ENCODE results near the gene ZNF808. TPM values are rescaled to one million over a fixed set of nuclear protein-coding genes. Genes with fewer than 3 reads are reported as not detected.
"Not testable (repeated sequence)": the region's sequence is repeated elsewhere in the genome, so short reads cannot be mapped to it uniquely, and the experiment has no call there.

ZNF808 gene
- total RNA-seq: 30.9 TPM
- long read RNA-seq, partial matches to known transcripts: 0 of 9 reads
- long read RNA-seq, other reads (novel, unspliced or antisense): 3 of 9 reads

GRCh38 chr19:52527134-52527955 is at the start of gene ZNF808:
TSS of gene ZNF808 (plus strand) at chr19:52527668. CDS start at chr19:52543285, 15,617 bp downstream.
- peak; percentile 99 for DNase-seq (ENCODE audit: missing footprints)
- intact Hi-C loops (cut with DNase I): loop anchor here (1.0 to 5.0 kb wide), 2 partner anchors 43 to 210 kb away; partner anchors contain the start of genes ZNF611 and ZNF701
- peak; percentile 98 for ATAC-seq

- intact Hi-C loops (cut with DNase I); ATAC-seq; DNase-seq (ENCODE audit: missing footprints): not testable (repeated sequence)
Observed at GRCh38 chr19:52484111-52484743, 43.2 kb upstream of the ZNF808 start.

DNA sequence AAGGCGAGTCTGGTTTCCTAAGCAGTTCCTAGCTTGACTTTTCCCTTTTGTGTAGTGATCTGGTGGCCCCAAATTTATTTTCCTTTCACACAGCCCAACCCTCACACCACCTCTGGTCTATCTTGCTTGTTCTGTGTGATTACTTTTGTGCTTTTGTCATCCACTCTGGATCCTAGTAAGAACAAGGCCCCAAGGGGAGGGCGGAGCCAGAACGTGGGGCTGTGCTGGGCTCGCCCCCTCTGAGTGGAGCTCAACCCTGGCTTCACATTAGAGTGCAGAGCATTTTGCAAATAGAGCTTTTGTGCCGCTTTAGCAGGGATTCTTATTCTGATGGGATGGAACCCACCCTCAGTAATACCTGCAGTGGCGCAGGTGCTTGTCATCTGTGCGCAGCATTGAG is 42.4 kb upstream of the ZNF808 start:
- not testable (repeated sequence) for ATAC-seq

DNA sequence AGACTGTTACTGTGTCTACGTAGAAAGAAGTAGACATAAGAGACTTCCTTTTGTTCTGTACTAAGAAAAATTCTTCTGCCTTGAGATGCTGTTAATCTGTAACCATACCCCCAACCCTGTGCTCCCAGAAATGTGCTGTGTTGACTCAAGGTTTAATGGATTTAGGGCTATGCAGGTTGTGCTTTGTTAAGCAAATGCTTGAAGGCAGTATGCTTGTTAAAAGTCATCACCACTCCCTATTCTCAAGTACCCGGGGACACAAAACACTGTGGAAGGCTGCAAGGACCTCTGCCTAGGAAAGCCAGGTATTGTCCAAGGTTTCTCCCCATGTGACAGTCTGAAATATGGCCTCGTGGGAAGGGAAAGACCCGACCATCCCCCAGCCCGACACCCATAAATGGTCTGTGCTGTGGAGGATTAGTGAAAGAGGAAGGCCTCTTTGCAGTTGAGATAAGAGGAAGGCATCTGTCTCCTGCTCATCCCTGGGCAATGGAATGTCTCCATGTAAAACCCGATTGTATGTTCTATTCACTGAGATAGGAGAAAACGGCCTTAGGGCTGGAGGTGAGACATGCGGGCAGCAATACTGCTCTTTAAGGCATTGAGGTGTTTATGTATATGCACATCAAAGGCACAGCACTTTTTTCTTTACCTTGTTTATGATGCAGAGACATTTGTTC is 41.8 kb upstream of the ZNF808 start:
- DNase-seq (ENCODE audit: missing footprints); ATAC-seq; intact Hi-C loops (cut with DNase I): not testable (repeated sequence)

More for the DNA sequence above, 42.4 kb upstream of the ZNF808 start:
- DNase-seq (ENCODE audit: missing footprints); intact Hi-C loops (cut with DNase I): not testable (repeated sequence)

DNA sequence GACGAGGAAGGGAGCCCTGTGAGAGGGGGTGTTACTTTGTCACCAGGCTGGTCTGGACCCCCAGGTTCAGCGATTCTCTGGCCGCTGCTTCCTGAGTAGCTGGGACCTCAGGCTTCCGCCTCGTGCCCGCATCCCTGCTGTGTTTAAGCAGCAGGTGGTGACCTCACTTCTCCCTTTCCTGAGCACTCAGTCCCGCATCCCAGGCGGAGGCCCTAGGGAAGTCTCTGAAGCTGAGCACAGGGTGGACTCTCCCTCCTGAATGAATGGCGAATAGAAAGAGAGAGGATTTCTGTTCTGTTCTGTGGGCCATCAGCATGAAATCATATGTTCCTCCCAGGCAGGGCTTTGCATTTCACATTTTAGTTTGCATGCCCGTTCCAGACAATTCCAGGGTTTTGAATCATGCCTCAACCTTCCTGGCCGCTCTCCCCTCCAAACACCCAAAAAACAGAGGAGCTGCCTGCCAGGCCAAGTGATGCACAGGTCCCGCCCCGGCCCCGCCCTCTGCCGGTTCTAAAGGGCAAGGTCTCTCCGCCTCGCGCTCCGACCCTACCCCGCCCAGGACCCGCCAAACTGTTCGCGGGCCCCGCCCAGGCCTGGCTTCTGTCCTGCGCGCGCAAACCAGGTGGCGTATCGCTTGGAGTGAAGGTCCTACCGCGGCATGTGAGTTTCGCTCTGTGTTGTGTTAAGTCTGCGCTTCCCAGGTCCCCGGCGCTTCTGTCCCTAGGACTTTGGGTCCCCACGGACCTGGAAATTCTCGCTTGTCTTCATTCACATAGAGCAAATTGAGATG is 35.1 kb upstream of the ZNF808 start:
- intact Hi-C loops (cut with DNase I): loop anchor here (2.0 kb wide), 1 partner anchor 44 kb away; no protein-coding TSS in a partner anchor
- DNase-seq (ENCODE audit: missing footprints) (no peak), ATAC-seq (peak; percentile 26)

- ATAC-seq: peak; percentile 81
Observed at GRCh38 chr19:52492994-52493470, 34.4 kb upstream of the ZNF808 start.

DNA sequence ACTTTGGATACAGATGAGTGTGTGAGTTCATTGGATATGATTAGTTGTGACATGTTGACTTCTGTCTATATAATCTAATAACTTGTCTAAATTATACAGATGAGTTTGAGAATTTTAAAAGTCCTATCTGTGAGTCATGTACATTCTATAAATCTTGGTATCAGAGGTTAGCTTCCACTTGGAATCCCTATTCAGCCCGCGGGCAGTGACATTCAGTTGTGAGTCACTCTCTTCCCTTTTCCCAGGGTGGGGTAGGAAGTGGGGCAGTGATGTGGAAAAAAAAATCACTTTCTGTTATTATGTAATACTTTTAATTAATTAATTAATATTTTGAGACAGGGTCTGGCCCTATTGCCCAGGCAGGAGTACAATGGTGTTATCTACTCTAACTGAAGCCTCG is 33.0 kb upstream of the ZNF808 start:
- no peak for ATAC-seq
- intact Hi-C loops (cut with DNase I): no loop called here
- DNase-seq (ENCODE audit: missing footprints): no peak

More at GRCh38 chr19:52492994-52493470, 34.4 kb upstream of the ZNF808 start:
- DNase-seq (ENCODE audit: missing footprints): no peak
- intact Hi-C loops (cut with DNase I): loop anchor here (2.0 kb wide), 1 partner anchor 44 kb away; no protein-coding TSS in a partner anchor

DNA sequence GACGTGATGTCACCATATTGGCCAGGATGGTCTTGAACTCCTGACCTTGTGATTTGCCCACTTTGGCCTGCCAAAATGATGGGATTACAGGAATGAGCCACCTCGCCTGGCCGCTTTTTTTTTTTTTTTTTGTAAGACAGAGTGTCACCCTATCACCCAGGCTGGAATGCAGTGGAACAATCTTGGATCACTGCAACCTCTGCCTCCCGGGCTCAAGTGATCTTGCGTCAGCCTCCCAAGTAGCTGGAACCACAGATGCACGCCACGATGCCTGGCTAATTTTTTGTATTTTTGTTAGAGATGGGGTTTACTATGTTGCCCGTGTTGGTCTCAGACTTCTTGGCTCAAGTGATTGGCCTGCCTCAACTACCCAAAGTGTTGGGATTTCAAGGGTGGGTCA is 28.9 kb upstream of the ZNF808 start:
- DNase-seq (ENCODE audit: missing footprints) (no peak), ATAC-seq (no peak)
- intact Hi-C loops (cut with DNase I): no loop called here

- ATAC-seq; DNase-seq (ENCODE audit: missing footprints); intact Hi-C loops (cut with DNase I): not testable (repeated sequence)
Observed at GRCh38 chr19:52500474-52500873, 27.0 kb upstream of the ZNF808 start.

GRCh38 chr19:52500991-52501390 is 26.5 kb upstream of the ZNF808 start:
- ATAC-seq; intact Hi-C loops (cut with DNase I); DNase-seq (ENCODE audit: missing footprints): not testable (repeated sequence)

DNA sequence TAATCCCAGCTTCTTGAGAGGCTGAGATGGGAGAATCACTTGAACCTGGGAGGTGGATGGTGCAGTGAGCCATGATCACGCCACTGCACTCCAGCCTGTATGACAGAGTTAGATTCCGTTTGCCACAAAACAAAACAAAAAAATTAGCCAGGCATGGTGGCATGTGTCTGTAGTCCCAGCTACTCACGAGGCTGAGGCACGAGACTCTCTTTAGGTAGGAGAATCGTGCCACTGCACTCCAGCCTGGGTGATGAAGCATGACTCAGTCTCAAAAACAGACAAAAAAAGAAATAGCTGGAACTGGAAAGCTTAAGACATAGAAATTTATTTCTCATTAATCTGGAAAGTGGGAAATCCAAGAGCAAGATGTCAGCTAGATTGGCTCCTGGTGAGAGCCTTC is 20.2 kb upstream of the ZNF808 start:
- no peak for DNase-seq (ENCODE audit: missing footprints)
- ATAC-seq: no peak
- intact Hi-C loops (cut with DNase I): no loop called here

- DNase-seq (ENCODE audit: missing footprints) (no peak), ATAC-seq (no peak)
- intact Hi-C loops (cut with DNase I): no loop called here
Observed at GRCh38 chr19:52516191-52516590, 11.3 kb upstream of the ZNF808 start.

GRCh38 chr19:52518646-52519045 is 8.8 kb upstream of the ZNF808 start:
- intact Hi-C loops (cut with DNase I): no loop called here
- DNase-seq (ENCODE audit: missing footprints) (no peak), ATAC-seq (no peak)

DNA sequence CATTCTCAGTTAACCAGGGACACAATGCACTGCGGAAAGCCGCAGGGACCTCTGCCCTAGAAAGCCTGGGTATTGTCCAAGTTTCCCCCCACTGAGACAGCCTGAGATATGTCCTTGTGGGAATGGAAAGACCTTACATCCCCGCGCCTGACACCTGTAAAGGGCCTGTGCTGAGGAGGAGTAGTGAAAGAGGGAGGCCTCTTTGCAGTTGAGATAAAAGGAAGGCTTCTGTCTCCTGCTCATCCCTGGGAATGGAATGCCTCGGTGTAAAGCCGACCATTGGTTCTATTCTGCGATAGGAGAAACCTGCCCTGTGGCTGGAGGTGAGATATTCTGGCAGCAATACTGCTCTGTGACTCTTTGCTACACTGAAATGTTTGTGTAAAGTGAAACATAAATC is 8.3 kb upstream of the ZNF808 start:
- intact Hi-C loops (cut with DNase I); ATAC-seq; DNase-seq (ENCODE audit: missing footprints): not testable (repeated sequence)

DNA sequence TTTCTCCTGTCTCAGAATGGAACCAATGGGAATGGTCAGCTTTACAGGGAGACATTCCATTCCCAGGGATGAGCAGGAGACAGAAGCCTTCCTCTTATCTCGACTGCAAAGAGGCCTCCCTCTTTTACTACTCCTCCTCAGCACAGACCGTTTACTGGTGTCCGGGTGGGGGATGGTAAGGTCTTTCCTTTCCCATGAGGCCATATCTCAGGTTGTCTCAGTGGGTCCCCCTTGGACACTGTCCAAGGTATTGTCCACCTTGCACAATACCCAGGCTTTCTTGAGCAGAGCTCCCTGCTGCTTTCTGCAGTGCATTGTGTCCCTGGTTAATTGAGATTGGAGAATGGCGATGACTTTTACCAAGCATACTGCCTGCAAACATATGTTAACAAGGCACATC is 7.5 kb upstream of the ZNF808 start:
- ATAC-seq (no peak), DNase-seq (ENCODE audit: missing footprints) (no peak)
- intact Hi-C loops (cut with DNase I): no loop called here

GRCh38 chr19:52522551-52522950 is 4.9 kb upstream of the ZNF808 start:
- ATAC-seq (no peak), DNase-seq (ENCODE audit: missing footprints) (no peak)
- intact Hi-C loops (cut with DNase I): no loop called here

GRCh38 chr19:52524086-52524485 is 3.4 kb upstream of the ZNF808 start:
- ATAC-seq: no peak
- intact Hi-C loops (cut with DNase I): no loop called here
- no peak for DNase-seq (ENCODE audit: missing footprints)

DNA sequence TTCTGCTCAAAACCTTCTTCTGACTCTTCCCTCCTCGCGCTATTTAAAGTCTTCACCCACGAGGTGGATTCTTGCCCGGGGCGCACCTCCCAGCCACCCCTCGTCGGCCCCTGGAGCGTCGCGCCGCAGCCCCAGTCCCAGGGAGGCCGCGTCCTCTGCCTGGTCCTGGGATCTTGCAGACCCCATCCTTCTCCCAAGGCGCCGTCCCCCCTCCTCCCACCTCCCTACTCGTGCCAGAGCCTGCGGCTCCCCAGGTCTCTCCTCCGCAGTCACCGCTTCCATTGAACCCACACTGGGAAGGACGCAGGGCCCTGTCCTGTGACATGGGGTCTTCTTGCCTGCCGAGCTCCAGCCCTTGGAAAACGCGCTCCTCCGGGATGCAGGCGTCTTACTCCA is 486 bp downstream of the ZNF808 start:
- peak; percentile 24 for ATAC-seq
- intact Hi-C loops (cut with DNase I): loop anchor here (1.0 to 5.0 kb wide), 2 partner anchors 42 to 209 kb away; partner anchors contain the start of genes ZNF611 and ZNF701
- no peak for DNase-seq (ENCODE audit: missing footprints)

All from Right ventricle myocardium inferior (tissue), 1 donor.